Upper lobe of right lung (tissue), 1 donor: ENCODE results near the gene SLC41A3. TPM values are rescaled to one million over a fixed set of nuclear protein-coding genes. Genes with fewer than 3 reads are reported as not detected.

Experiments used
- ATAC-seq: fragments of 200-7000 bp; cut with Tn5 transposase; one replicate; pipeline ENCODE4 v1.9.1; 2020; ENCODE audit warnings: mild to moderate bottlenecking, moderate library complexity
- DNase-seq: peaks from one replicate; pipeline ENCODE4 v3.0.0-alpha.2; 2020
- H3K27ac ChIP-seq: fragments of 200-600 bp; one replicate; pipeline ENCODE4 v1.8.0; 2022
- H3K27me3 ChIP-seq: fragments of 200-600 bp; one replicate; pipeline ENCODE4 v1.8.0; 2022; ENCODE audit warnings: mild to moderate bottlenecking
- H3K36me3 ChIP-seq: fragments of 200-600 bp; one replicate; pipeline ENCODE4 v1.8.0; 2022
- H3K4me1 ChIP-seq: fragments of 200-600 bp; one replicate; pipeline ENCODE4 v1.8.0; 2022
- H3K4me3 ChIP-seq: fragments of 200-600 bp; one replicate; pipeline ENCODE4 v1.8.0; 2022; ENCODE audit warnings: mild to moderate bottlenecking
- H3K9me3 ChIP-seq: fragments of 200-600 bp; one replicate; pipeline ENCODE4 v1.8.0; 2022
- CTCF ChIP-seq: fragments of 200-600 bp; IDR thresholded peaks from one replicate; pipeline ENCODE4 v1.8.0; 2022; ENCODE audit warnings: antibody characterized with exemption
- intact Hi-C: fragments of 100-400 bp; cut with DNase I; formaldehyde crosslinking; loops from one replicate; pipeline ENCODE4 v1.11.0; 2022
- total RNA-seq: library from RNA; stranded (reverse); fragmentation: NEBNext Ultra II Directional; extraction: Animal tissue kit (Norgen Biotek cat#: 25700); gene quantifications from one replicate; pipeline ENCODE4 v1.2.1, GENCODE V29; 2021
- donor health status: DM: no; HTN: yes; CAD: no; lungs with severe emphysema.

SLC41A3 gene
- total RNA-seq, 1 donor from 2014 or later = 30.8 TPM

- H3K4me3 ChIP-seq = no peak overlapping the region
- H3K36me3 ChIP-seq = no peaks in the 10 kb centered on the region
- H3K9me3 ChIP-seq = no peaks in the 10 kb centered on the region
- no peak overlapping the region for H3K27ac ChIP-seq
- H3K4me1 ChIP-seq = peaks cover 10% of the 10 kb centered on the region
- DNase-seq (peak; percentile 33), ATAC-seq (no peak)
- no peak for TF ChIP-seq CTCF
- no peaks in the 10 kb centered on the region for H3K27me3 ChIP-seq
- intact Hi-C loops = no loop called here
These were observed 43.5 kb upstream of the SLC41A3 start for GRCh38 chr3:126127452-126127851.

- Histone ChIP-seq H3K27ac (no peak overlapping the region), H3K27me3 (no peaks in the 10 kb centered on the region), H3K9me3 (no peaks in the 10 kb centered on the region), H3K4me3 (no peak overlapping the region), H3K36me3 (no peaks in the 10 kb centered on the region), H3K4me1 (peaks cover 10% of the 10 kb centered on the region)
- TF ChIP-seq CTCF = no peak
- ATAC-seq = no peak
- peak; percentile 56 for DNase-seq
- intact Hi-C loops = no loop called here
These were observed 43.0 kb upstream of the SLC41A3 start for GRCh38 chr3:126126811-126127431.

- H3K27me3 ChIP-seq = no peaks in the 10 kb centered on the region
- peaks cover 10% of the 10 kb centered on the region for H3K4me1 ChIP-seq
- H3K9me3 ChIP-seq = no peaks in the 10 kb centered on the region
- no peak overlapping the region for H3K27ac ChIP-seq
- TF ChIP-seq CTCF = no peak
- DNase-seq = peak; percentile 36
- H3K4me3 ChIP-seq = no peak overlapping the region
- no peaks in the 10 kb centered on the region for H3K36me3 ChIP-seq
- intact Hi-C loops = no loop called here
- ATAC-seq = no peak
These were observed 42.4 kb upstream of the SLC41A3 start for GRCh38 chr3:126126286-126126685.

GRCh38 chr3:126125781-126126251 is 41.9 kb upstream of the SLC41A3 start:
- DNase-seq = no peak
- intact Hi-C loops = no loop called here
- H3K27ac ChIP-seq = no peak overlapping the region

GRCh38 chr3:126125341-126125740 is 41.4 kb upstream of the SLC41A3 start:
- H3K27me3 ChIP-seq = no peaks in the 10 kb centered on the region
- intact Hi-C loops = no loop called here
- peaks cover 10% of the 10 kb centered on the region for H3K4me1 ChIP-seq
- TF ChIP-seq CTCF = no peak
- H3K4me3 ChIP-seq = no peak overlapping the region
- no peaks in the 10 kb centered on the region for H3K36me3 ChIP-seq
- ATAC-seq (no peak), DNase-seq (no peak)
- no peak overlapping the region for H3K27ac ChIP-seq
- no peaks in the 10 kb centered on the region for H3K9me3 ChIP-seq

More at GRCh38 chr3:126125781-126126251, 41.9 kb upstream of the SLC41A3 start:
- peaks cover 10% of the 10 kb centered on the region for H3K4me1 ChIP-seq
- no peak for ATAC-seq
- no peak overlapping the region for H3K4me3 ChIP-seq
- H3K36me3 ChIP-seq = no peaks in the 10 kb centered on the region
- H3K9me3 ChIP-seq = no peaks in the 10 kb centered on the region
- TF ChIP-seq CTCF = no peak
- H3K27me3 ChIP-seq = no peaks in the 10 kb centered on the region
